HG02973 (cell line): Measurements from ENCODE around the gene IGF1R.

Source experiments
- ATAC-seq: cut with Tn5 transposase; IDR thresholded peaks from one replicate; pipeline ENCODE4 v1.9.1; 2021; ENCODE audit warnings: moderate library complexity; ENCODE audit not compliant: unreplicated experiment

IGF1R gene

DNA sequence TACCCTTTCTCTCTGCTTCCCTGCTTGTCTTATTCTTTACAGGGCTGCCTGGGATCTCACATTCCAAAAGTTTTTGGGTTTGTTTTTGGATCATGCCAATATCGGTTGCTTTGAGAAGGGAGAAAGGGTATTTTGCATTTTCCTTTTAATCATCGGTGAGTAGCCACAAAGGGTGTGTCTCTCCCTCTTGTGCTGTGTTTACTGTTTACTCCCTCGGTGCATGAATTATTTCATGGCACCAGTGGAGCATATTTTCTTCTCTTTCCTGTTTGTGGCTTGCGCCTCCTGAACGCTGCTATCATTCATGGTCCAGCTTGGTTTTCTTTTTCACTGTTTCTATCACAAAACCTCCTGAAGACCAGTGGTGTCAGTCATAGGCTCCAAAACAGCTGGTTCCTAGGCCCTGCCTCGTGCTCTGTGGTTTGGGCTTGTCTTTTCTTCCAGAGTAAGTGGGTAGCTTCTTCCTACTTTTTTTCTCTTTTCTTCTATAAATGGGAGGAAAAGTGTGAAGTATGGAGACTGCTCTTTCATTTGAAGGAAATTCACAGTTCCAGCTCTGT is 54.9 kb downstream of the IGF1R start:
- ATAC-seq = no peak

GRCh38 chr15:98705070-98705469 is 56.7 kb downstream of the IGF1R start:
- ATAC-seq = no peak

DNA sequence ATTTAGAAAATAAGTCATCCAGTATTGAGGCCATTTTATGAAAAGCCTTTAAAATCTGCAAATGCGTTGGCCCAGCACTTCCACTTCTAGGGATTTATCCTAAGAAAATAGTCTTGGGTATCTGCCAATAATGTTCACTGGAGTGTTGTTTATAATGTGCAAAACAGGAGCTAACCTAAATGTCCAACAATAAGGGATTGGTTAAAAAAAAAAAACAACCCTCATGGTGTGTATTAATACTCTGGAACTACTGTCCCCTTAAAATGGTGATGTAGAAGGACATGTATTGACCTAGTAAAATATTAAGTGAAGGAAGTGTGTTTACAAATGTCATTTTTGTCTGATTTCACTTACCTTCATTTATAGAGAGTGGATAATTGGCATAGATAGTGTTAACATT is 58.0 kb downstream of the IGF1R start:
- no peak for ATAC-seq

GRCh38 chr15:98706986-98707385 is 58.6 kb downstream of the IGF1R start:
- ATAC-seq = no peak

GRCh38 chr15:98708037-98708590 is 59.8 kb downstream of the IGF1R start:
- ATAC-seq = no peak

DNA sequence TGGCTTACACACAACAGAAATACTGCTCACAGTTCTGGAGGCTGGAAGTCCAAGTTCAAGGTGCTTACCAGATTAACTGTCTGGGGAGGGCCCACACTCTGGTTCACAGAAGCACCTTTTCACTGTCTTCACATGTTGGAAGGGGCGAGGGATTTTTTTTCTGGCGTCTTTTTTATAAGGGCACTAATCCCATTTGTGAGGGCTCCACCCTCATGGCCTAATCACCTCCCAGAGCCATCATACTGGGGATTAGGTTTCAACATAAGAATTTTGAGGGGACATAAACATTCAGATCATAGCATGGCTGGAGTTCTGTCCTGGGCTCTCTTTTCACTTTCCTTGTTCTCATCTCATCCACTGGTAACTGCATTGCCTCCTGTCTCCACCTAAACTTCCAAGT is 63.5 kb downstream of the IGF1R start:
- no peak for ATAC-seq

DNA sequence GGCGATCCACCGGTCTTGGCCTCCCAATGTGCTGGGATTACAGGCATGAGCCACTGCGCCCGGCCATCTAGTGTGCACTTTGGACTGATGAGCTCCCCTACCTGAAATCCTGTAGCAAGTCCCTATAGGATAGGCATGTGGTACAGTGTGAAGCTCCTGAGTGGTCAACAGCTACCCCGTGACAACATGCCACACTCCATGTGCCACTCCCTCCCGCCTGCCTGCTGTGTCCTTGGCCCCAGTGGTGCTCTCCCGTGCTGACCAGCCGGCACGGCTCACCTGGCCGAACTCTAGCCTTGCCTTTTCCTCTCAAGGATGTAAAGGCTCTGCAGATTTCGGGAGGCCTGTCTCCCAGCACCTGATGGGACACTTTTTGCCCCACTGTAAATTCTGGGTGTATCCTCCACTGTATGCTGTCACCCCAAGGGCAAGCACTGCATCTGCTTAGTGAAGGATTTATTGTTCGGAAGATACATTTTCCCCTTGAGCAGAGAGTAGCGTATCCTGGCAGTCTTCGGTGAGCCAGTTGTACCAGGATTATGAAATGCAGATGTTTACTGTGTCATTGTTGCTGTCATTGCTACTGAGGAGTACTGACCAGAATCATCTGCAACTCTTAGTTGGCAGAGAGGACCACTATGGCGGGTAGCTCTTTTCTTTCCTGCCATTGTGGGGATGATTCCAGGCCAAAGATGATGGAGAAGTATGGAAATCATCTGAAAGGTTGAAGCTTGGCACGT is 64.7 kb downstream of the IGF1R start:
- no peak for ATAC-seq

GRCh38 chr15:98713585-98714001 is 65.3 kb downstream of the IGF1R start:
- no peak for ATAC-seq

- no peak for ATAC-seq
Observed at GRCh38 chr15:98714922-98715321, 66.6 kb downstream of the IGF1R start.

- ATAC-seq = no peak
Observed at GRCh38 chr15:98715401-98715800, 67.1 kb downstream of the IGF1R start.

GRCh38 chr15:98715890-98716443 is 67.6 kb downstream of the IGF1R start:
- no peak for ATAC-seq

- ATAC-seq = no peak
Observed at GRCh38 chr15:98717371-98717770, 69.0 kb downstream of the IGF1R start.

GRCh38 chr15:98717942-98718341 is 69.6 kb downstream of the IGF1R start:
- no peak for ATAC-seq

- ATAC-seq = no peak
Observed at GRCh38 chr15:98718426-98719136, 70.2 kb downstream of the IGF1R start.

- no peak for ATAC-seq
Observed at GRCh38 chr15:98719137-98719740, 70.9 kb downstream of the IGF1R start.

DNA sequence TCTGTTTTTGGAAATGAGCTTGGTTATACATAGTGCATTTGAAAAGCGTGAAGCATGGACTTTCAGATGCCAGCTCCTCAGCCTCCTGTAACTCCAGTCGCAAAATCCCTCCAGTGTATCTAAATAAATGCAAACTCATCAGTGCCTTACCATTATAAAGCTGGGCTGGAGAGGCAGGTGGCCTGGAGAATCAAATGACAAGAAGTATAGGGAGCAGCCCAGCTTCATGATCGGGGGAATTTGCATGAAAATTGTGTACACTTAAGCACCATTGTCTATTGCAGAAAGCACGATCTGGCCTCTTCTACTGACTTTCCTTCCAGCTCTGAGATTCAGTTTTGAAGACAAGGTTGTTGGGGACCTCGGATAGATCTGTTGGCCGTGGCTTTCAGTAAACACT is 71.7 kb downstream of the IGF1R start:
- no peak for ATAC-seq

GRCh38 chr15:98720577-98721565 is 72.5 kb downstream of the IGF1R start:
- no peak for ATAC-seq

- ATAC-seq = no peak
Observed at GRCh38 chr15:98722209-98722608, 73.9 kb downstream of the IGF1R start.

GRCh38 chr15:98722645-98723044 is 74.3 kb downstream of the IGF1R start:
- ATAC-seq = no peak

- no peak for ATAC-seq
Observed at GRCh38 chr15:98723195-98723594, 74.9 kb downstream of the IGF1R start.
